Activated CD8-positive, alpha-beta T cell treated with anti-CD3 and anti-CD28 coated beads for 36 hours (primary cell): ENCODE data around the gene THAP3. TPM values are rescaled to one million over a fixed set of nuclear protein-coding genes. Genes with fewer than 3 reads are reported as not detected.
A peak's percentile ranks its signal among the peaks of the same experiment; 100 is the strongest.

Source experiments
- ATAC-seq: fragments of 200-7000 bp; cut with Tn5 transposase; one replicate; pipeline ENCODE4 v1.10.0; 2021; ENCODE audit warnings: mild to moderate bottlenecking, moderate library complexity
- CTCF ChIA-PET: fragments of 350-600 bp; sonication (Branson Sonifier 250); formaldehyde crosslinking; loops from one replicate; lab custom pipeline; 2021; ENCODE audit warnings: antibody characterized with exemption; lab: Charles Lee
- POLR2A ChIA-PET: fragments of 350-600 bp; sonication (Branson Sonifier 250); formaldehyde crosslinking; loops from one replicate; lab custom pipeline; 2021; ENCODE audit warnings: antibody characterized with exemption; lab: Charles Lee
- DNase-seq: peaks from one replicate; pipeline ENCODE4 v3.0.0-alpha.2; 2020
- H3K27ac Mint-ChIP-seq: one replicate; pipeline ENCODE4 v1.8.0; 2021; ENCODE audit warnings: mild to moderate bottlenecking, mixed read lengths
- H3K27me3 Mint-ChIP-seq: one replicate; pipeline ENCODE4 v1.8.0; 2021; ENCODE audit warnings: mixed read lengths
- H3K36me3 Mint-ChIP-seq: one replicate; pipeline ENCODE4 v1.8.0; 2021; ENCODE audit warnings: low read depth, mixed read lengths
- H3K4me1 Mint-ChIP-seq: one replicate; pipeline ENCODE4 v1.8.0; 2021; ENCODE audit warnings: low read depth, mixed read lengths
- H3K4me3 Mint-ChIP-seq: one replicate; pipeline ENCODE4 v1.8.0; 2021; ENCODE audit warnings: mild to moderate bottlenecking, moderate library complexity, mixed read lengths
- H3K9me3 Mint-ChIP-seq: one replicate; pipeline ENCODE4 v1.8.0; 2021; ENCODE audit warnings: mixed read lengths
- intact Hi-C: fragments of 100-400 bp; cut with micrococcal nuclease; formaldehyde crosslinking; loops from one replicate; pipeline ENCODE4 v1.10.0; 2022
- total RNA-seq, 2 experiments: library from RNA; stranded (reverse); gene quantifications; one replicate each; pipeline ENCODE4 v1.2.3, GENCODE V29; 2021
- TF ChIP-seq, protein P1 (sequence below): fragments of 200-600 bp; IDR thresholded peaks from one replicate; pipeline ENCODE4 v1.8.0; 2022; ENCODE audit warnings: antibody characterized with exemption, mild to moderate bottlenecking

The THAP3 gene
- total RNA-seq, 2 experiments from 2014 or later, result 19.0 to 24.5 TPM

DNA sequence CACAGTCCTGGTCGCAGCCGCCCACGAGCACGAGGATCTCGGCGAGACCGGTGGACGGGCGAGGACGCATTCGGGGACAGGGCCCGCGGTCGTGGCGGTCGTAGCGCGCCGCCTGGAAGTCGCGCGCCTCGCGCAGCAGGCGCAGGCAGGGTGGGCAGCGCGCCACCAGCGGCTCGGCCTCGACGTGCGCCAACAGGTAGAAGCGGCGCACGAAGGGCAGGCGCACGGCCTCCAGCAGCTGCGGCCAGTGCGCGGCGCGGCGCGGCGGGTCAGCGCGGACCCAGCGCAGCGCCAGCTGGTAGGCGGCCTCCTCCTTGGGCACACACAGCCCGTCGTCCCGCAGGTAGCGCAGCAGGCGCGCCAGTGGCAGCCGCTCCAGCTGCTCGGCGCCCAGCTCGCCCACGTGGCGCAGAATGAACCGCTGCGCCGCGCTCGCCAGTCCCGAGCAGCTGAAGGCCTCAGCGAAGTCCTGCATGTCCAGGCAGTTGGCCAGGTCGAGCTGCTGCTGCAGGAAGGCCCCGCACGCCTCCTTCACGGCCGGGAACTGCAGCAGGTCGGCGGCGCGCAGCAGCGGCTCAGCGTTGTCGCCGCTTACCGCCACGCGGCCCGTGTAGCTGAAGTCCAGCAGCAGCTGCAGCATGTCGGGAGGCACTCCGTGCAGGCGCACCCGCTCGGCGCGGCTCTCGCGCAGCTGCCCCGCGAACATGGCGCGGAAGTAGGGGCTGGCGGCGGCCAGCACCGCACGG is 22.6 kb upstream of the THAP3 start:
- ChIA-PET POLR2A (interaction anchor here (0.6 to 7.0 kb wide), 14 partner anchors 8 to 183 kb away, joined by 3 to 59 read pairs (median 4); partner anchors contain the start of genes CAMTA1, PHF13, PLEKHG5 and THAP3), CTCF (interaction anchor here (0.8 to 2.8 kb wide), 7 partner anchors 8 to 111 kb away, joined by 3 to 11 read pairs (median 3); partner anchors contain the start of genes NOL9, PLEKHG5 and THAP3)
- Mint-ChIP-seq H3K9me3 (no peaks in the 10 kb centered on the region), H3K27me3 (no peaks in the 10 kb centered on the region), H3K27ac (peak overlapping the region; percentile 94), H3K4me3 (peak overlapping the region; percentile 93), H3K36me3 (peaks cover 30% of the 10 kb centered on the region), H3K4me1 (peaks cover 34% of the 10 kb centered on the region)
- DNase-seq (peak; percentile 34), ATAC-seq (peak; percentile 27)
- intact Hi-C loops, result no loop called here
- TF ChIP-seq, protein P1, sequence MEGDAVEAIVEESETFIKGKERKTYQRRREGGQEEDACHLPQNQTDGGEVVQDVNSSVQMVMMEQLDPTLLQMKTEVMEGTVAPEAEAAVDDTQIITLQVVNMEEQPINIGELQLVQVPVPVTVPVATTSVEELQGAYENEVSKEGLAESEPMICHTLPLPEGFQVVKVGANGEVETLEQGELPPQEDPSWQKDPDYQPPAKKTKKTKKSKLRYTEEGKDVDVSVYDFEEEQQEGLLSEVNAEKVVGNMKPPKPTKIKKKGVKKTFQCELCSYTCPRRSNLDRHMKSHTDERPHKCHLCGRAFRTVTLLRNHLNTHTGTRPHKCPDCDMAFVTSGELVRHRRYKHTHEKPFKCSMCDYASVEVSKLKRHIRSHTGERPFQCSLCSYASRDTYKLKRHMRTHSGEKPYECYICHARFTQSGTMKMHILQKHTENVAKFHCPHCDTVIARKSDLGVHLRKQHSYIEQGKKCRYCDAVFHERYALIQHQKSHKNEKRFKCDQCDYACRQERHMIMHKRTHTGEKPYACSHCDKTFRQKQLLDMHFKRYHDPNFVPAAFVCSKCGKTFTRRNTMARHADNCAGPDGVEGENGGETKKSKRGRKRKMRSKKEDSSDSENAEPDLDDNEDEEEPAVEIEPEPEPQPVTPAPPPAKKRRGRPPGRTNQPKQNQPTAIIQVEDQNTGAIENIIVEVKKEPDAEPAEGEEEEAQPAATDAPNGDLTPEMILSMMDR, result no peak

DNA sequence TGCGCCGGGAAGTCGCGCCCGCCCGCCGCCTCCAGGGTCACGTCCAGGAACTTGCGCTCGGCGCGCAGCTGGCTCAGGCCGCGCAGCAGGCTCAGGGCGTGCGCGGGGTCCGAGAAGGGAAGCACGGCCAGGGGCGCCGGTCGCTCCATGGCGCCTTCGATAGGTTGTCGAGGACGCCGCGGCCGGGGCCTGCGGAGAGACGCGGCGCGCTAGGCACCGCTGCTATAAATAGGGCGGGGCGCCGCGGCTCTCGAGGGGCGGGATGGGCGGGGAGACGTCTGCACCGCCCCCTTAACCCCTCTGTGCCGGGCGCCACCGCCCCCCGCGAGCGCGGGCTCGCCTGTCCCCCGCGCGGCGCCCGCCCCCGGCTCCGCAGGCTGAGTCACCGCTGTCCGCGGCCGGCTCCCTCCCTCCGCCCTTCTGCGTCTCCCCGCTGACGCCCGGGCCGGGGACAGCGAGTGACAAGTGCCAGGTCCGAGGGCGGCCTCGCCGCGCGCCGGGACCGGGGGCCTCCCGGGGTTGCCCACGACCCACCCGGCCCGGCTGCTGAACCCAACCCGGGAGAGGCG is 21.9 kb upstream of the THAP3 start, which contains the start of gene KLHL21:
TSS of gene KLHL21 (minus strand) at position 201 of the 569 bp plus-strand sequence. CDS start at position 149, 52 bp downstream.
- ChIA-PET POLR2A (interaction anchor here (0.8 to 7.0 kb wide), 11 partner anchors 8 to 138 kb away, joined by 3 to 59 read pairs (median 4); partner anchors contain the start of genes NOL9, PHF13, THAP3 and ZBTB48), CTCF (interaction anchor here (0.6 to 2.7 kb wide), 10 partner anchors 8 to 142 kb away, joined by 3 to 12 read pairs (median 3); partner anchors contain the start of genes DNAJC11, NOL9, PLEKHG5 and TAS1R1)
- Mint-ChIP-seq H3K4me3 (peak within 1 kb of the TSS; percentile 93), H3K27ac (peak within 1 kb of the TSS; percentile 98), H3K36me3 (peaks cover 25% of the 10 kb centered on the region), H3K27me3 (no peaks in the 10 kb centered on the region), H3K4me1 (peaks cover 28% of the 10 kb centered on the region), H3K9me3 (no peaks in the 10 kb centered on the region)
- TF ChIP-seq, protein P1, result no peak
- DNase-seq, result peak; percentile 90
- intact Hi-C loops, result loop anchor here (1.0 kb wide), 1 partner anchor 11 kb away; the partner anchor contains the start of gene PHF13
- ATAC-seq, result peak; percentile 60

DNA sequence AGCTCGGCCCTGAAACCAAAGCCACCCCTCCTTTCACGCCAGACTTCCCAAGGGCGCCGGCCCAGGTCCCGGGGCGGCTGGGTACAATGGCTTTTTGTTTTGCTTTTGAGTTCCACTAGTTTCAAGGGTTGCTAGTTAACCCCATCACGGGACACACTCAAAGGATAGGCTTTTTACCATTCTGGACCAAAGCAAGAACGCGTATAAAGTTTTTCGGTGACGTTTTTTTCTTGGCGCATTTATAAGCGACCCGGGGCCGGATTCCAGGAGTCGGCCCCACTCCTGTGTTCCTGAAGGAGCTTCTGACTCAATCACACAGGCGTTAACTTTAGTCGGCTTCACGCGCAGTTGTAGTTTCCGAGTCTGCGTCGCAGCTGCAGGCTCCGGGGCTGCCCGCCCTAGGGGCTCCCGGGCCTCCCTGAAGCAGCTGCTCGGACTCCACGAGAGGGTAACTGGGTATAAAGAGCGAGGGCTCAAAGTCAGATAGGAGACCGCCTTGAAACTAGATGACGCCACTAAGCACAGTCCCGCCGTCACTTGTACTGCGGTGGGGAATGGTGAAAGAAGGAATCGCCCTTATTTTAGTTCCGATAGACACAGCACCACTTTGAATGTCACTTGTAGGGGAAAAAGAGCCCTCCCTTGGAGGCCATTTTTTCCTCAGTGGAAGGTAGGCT is 21.3 kb upstream of the THAP3 start:
- intact Hi-C loops, result loop anchor here (1.0 kb wide), 1 partner anchor 10 kb away; the partner anchor contains the start of gene PHF13
- peak; percentile 80 for DNase-seq
- Mint-ChIP-seq H3K9me3 (no peaks in the 10 kb centered on the region), H3K4me1 (peaks cover 25% of the 10 kb centered on the region), H3K4me3 (peak overlapping the region; percentile 82), H3K27me3 (no peaks in the 10 kb centered on the region), H3K27ac (peak overlapping the region; percentile 98), H3K36me3 (peaks cover 22% of the 10 kb centered on the region)
- ChIA-PET CTCF (interaction anchor here (0.6 to 2.7 kb wide), 9 partner anchors 9 to 141 kb away, joined by 3 to 12 read pairs (median 3); partner anchors contain the start of genes DNAJC11, NOL9, PLEKHG5 and TAS1R1), POLR2A (interaction anchor here (0.8 to 7.0 kb wide), 9 partner anchors 10 to 138 kb away, joined by 3 to 59 read pairs (median 4); partner anchors contain the start of genes NOL9, PHF13, THAP3 and ZBTB48)
- TF ChIP-seq, protein P1, result no peak
- ATAC-seq, result peak; percentile 24

DNA sequence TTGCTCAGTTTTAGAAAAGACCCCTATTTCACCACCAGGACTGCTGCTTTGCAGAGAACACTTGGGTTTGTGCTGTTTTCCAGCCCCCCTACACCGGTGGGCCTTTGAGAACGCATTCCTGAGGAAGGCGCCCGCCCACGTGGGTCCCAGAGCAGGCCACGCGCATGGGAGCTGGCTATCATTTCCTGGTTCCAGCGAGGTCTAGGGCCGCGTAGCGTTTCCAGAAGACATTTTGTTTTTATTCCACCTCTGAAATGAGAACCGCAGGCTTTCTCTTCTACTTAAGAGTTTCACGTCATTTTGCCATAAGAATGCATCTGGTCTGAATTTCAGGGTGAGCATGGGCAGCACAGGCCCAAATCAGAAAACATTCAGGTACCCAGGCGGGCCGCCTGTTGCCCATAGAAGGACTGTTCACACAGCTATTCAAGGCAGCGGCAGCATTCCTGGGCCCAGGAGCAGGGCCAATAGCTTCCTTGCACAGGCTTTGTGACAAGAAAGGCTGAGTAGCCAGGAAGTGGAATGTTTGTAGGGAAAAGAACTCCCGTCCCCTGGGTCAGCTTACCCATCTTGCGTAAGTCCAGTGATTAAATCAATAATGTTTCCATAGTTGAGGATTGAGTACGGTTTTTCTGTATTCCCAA is 20.6 kb upstream of the THAP3 start:
- Mint-ChIP-seq H3K27ac (peak overlapping the region; percentile 98), H3K9me3 (no peaks in the 10 kb centered on the region), H3K36me3 (peaks cover 20% of the 10 kb centered on the region), H3K4me3 (peak overlapping the region; percentile 82), H3K27me3 (no peaks in the 10 kb centered on the region), H3K4me1 (peaks cover 22% of the 10 kb centered on the region)
- ChIA-PET CTCF (interaction anchor here (1.3 to 2.7 kb wide), 5 partner anchors 8 to 50 kb away, joined by 3 to 12 read pairs (median 4); partner anchors contain the start of genes NOL9 and TAS1R1), POLR2A (interaction anchor here (1.0 to 7.0 kb wide), 8 partner anchors 9 to 139 kb away, joined by 3 to 59 read pairs (median 4); partner anchors contain the start of genes NOL9, PHF13, THAP3 and ZBTB48)
- TF ChIP-seq, protein P1, result peak; percentile 25
- intact Hi-C loops, result loop anchor here (1.0 kb wide), 1 partner anchor 9 kb away; the partner anchor contains the start of gene PHF13
- ATAC-seq, result no peak
- no peak for DNase-seq
